Endothelial cell of umbilical vein (primary cell): ENCODE results near the gene PKNOX2. TPM values are rescaled to one million over a fixed set of nuclear protein-coding genes. Genes with fewer than 3 reads are reported as not detected.

Experiments used
- BruUV-seq: library from RNA; stranded (reverse); fragments of 400-500 nt; replicated peaks from 2 replicates; lab custom pipeline; 2021; lab: Mats Ljungman, UMichigan
- CTCF ChIA-PET: fragments of 300-600, 350-600 bp; sonication (Branson Sonifier 250); formaldehyde crosslinking; loops from one replicate; lab custom pipeline; 2021; ENCODE audit warnings: antibody characterized with exemption, inconsistent platforms; lab: Charles Lee
- POLR2A ChIA-PET: fragments of 300-600, 350-600 bp; sonication (Branson Sonifier 250); formaldehyde crosslinking; loops from one replicate; lab custom pipeline; 2021; ENCODE audit warnings: antibody characterized with exemption, inconsistent platforms; lab: Charles Lee
- DNase-seq: peaks from one replicate; pipeline ENCODE4 v3.0.0-alpha.2; 2011; ENCODE audit warnings: low read depth, low spot score
- FAIRE-seq: peaks from 2 replicates; lab custom pipeline; 2011; peaks lifted over from hg19 to GRCh38; lab: Jason Lieb, UNC
- H2AFZ ChIP-seq: 2 replicates; pipeline ENCODE4 v1.6.0; 2012; ENCODE audit warnings: low read depth, low read length, control low read depth, inconsistent platforms
- H3K27ac ChIP-seq: 2 replicates; pipeline ENCODE4 v1.5.1; 2011; ENCODE audit warnings: low read depth, mild to moderate bottlenecking, control low read depth, low read length, moderate library complexity; ENCODE audit not compliant: insufficient read depth
- H3K27me3 ChIP-seq, 2 experiments: 2 replicates each; pipeline versions ENCODE4 v1.6.0 to v1.6.1; 2011; ENCODE audit warnings: low read length in 2 of 2, mixed read lengths in 1 of 2; ENCODE audit not compliant: control insufficient read depth in 2 of 2, insufficient read depth in 2 of 2
- H3K36me3 ChIP-seq, 2 experiments: 2 replicates in 1 of 2; 3 replicates in 1 of 2; pipeline ENCODE4 v1.5.1; 2011; ENCODE audit warnings: low read length in 2 of 2, mild to moderate bottlenecking in 1 of 2, moderate library complexity in 1 of 2; ENCODE audit not compliant: control insufficient read depth in 2 of 2, insufficient read depth in 2 of 2; ENCODE audit errors: extremely low read depth in 1 of 2
- H3K4me1 ChIP-seq: 3 replicates; pipeline ENCODE4 v1.5.1; 2011; ENCODE audit warnings: mild to moderate bottlenecking, low read length; ENCODE audit not compliant: control insufficient read depth, insufficient read depth; ENCODE audit errors: extremely low read depth
- H3K4me2 ChIP-seq: 2 replicates; pipeline ENCODE4 v1.6.1; 2011; ENCODE audit warnings: low read length, control low read depth, mixed read lengths; ENCODE audit not compliant: insufficient read depth
- H3K4me3 ChIP-seq, 3 experiments: fragments of 200-600 bp in 1 of 3; sonication (generic), shearing (Covaris generic) in 1 of 3; replicated peaks in 1 of 3; 2 replicates each; pipeline ENCODE4 v1.5.1; 2011 to 2016; ENCODE audit warnings: control low read depth in 3 of 3, low read length in 3 of 3, mild to moderate bottlenecking in 2 of 3, inconsistent platforms in 1 of 3, low read depth in 1 of 3, moderate library complexity in 1 of 3; ENCODE audit not compliant: insufficient read depth in 1 of 3
- H3K79me2 ChIP-seq: 2 replicates; pipeline ENCODE4 v1.6.0; 2012; ENCODE audit warnings: low read length, inconsistent platforms; ENCODE audit not compliant: control insufficient read depth, insufficient read depth
- H3K9ac ChIP-seq: replicated peaks from 2 replicates; pipeline ENCODE3; 2011; ENCODE audit warnings: low read length, control low read depth; ENCODE audit not compliant: insufficient read depth; ENCODE audit errors: extremely low read depth
- H3K9me1 ChIP-seq: replicated peaks from 3 replicates; pipeline ENCODE4 v1.6.0; 2011; ENCODE audit warnings: mild to moderate bottlenecking, low read length; ENCODE audit not compliant: control insufficient read depth, insufficient read depth; ENCODE audit errors: extremely low read depth
- H3K9me3 ChIP-seq: replicated peaks from 2 replicates; pipeline ENCODE4 v1.5.1; 2012; ENCODE audit warnings: low read length, inconsistent platforms; ENCODE audit not compliant: control insufficient read depth, insufficient read depth
- H4K20me1 ChIP-seq: replicated peaks from 2 replicates; pipeline ENCODE3; 2011; ENCODE audit warnings: mild to moderate bottlenecking, low read length; ENCODE audit not compliant: control insufficient read depth, insufficient read depth; ENCODE audit errors: extremely low read depth
- CTCF ChIP-seq, 2 donors: IDR thresholded peaks; 1 replicate in 1 of 2; 2 replicates in 1 of 2; pipeline ENCODE4 v1.5.1; 2011; ENCODE audit warnings: low read length in 2 of 2, mild to moderate bottlenecking in 2 of 2, moderate library complexity in 2 of 2, control low read depth in 1 of 2, inconsistent platforms in 1 of 2, low read depth in 1 of 2; ENCODE audit not compliant: insufficient read depth in 1 of 2; ENCODE audit errors: extremely low read depth in 1 of 2
- EZH2 ChIP-seq: IDR thresholded peaks from 2 replicates; pipeline ENCODE4 v1.6.1; 2012; ENCODE audit warnings: borderline replicate concordance, low read depth, mild to moderate bottlenecking, moderate library complexity, low read length, inconsistent platforms; ENCODE audit not compliant: severe bottlenecking
- FOS ChIP-seq: IDR thresholded peaks from 2 replicates; pipeline ENCODE4 v1.6.1; 2011; ENCODE audit warnings: mild to moderate bottlenecking, low read length, moderate library complexity, borderline replicate concordance; ENCODE audit not compliant: insufficient read depth
- GATA2 ChIP-seq: IDR thresholded peaks from 2 replicates; pipeline ENCODE4 v1.7.0; 2011; ENCODE audit warnings: low read depth, mild to moderate bottlenecking, moderate library complexity, mixed read lengths, low read length; ENCODE audit not compliant: insufficient read length, insufficient read depth
- JUN ChIP-seq: IDR thresholded peaks from 2 replicates; pipeline ENCODE4 v1.6.1; 2011; ENCODE audit warnings: borderline replicate concordance, low read depth; ENCODE audit not compliant: insufficient read length, insufficient read depth
- MYC ChIP-seq: IDR thresholded peaks from one replicate; pipeline ENCODE4 v1.6.1; 2011; ENCODE audit warnings: mild to moderate bottlenecking, low read depth, low read length
- POLR2A ChIP-seq: IDR thresholded peaks from 2 replicates; pipeline ENCODE4 v1.6.1; 2012; ENCODE audit warnings: low read depth, mild to moderate bottlenecking, control low read depth, low read length
- POLR2AphosphoS5 ChIP-seq: IDR thresholded peaks from 2 replicates; pipeline ENCODE4 v1.6.1; 2012; ENCODE audit warnings: low read depth, mild to moderate bottlenecking, control low read depth, low read length, moderate library complexity; ENCODE audit not compliant: insufficient read depth
- dilution Hi-C: fragments of 300-500 bp; cut with MboI; formaldehyde crosslinking; loops from one replicate; pipeline ENCODE4 v1.15.0; 2019; ENCODE audit warnings: low sequenced_read_pairs; ENCODE audit not compliant: extremely low pct_ligation_motif_present
- intact Hi-C: fragments of 100-400 bp; cut with micrococcal nuclease; formaldehyde crosslinking; loops from one replicate; pipeline ENCODE4 v1.10.0; 2022
- polyA plus RNA-seq, 4 experiments: library from polyadenylated mRNA; depleted of rRNA in 3 of 4; stranded (reverse) in 3 of 4; unstranded in 1 of 4; fragments of >200 nt; gene quantifications; 2 replicates each; pipeline versions ENCODE4 v1.2.1 to v1.2.3, GENCODE V29; 2011 to 2012; ENCODE audit warnings: missing spikeins in 1 of 4
- total RNA-seq: library from RNA; stranded (reverse); gene quantifications from 2 replicates; pipeline ENCODE4 v1.2.3, GENCODE V29; 2021
- TF ChIP-seq, protein P1 (sequence below): IDR thresholded peaks from 2 replicates; pipeline ENCODE4 v1.6.1; 2011; ENCODE audit not compliant: insufficient read depth, insufficient read length

The PKNOX2 gene
- total and polyA plus RNA-seq, 2 donors (not counting 3 experiments of a cell fraction or from before 2014, with no cell fraction given): 0.11 to 0.91 TPM

DNA sequence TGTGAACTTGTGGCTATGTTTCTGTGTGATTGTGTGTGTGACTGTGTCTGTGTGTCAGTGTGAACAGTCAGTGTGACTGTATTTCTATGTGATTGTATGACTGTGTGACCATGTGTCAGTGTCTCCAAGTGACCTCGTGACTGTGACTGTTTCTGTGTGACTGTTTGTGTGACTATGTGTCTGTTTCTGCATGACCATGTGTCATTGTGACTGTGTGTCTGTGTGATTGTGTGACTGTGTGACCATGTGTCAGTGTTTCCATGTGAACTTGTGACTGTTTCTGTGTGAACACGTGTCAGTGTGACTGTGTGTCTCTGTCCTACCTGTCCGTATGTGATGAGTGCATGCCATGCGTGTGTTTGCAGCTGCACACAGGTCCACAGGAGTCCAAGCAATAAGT lies 8.8 kb upstream of the PKNOX2 start:
- Histone ChIP-seq H3K9me1 (no peaks in the 10 kb centered on the region), H4K20me1 (no peaks in the 10 kb centered on the region), H3K9me3 (no peaks in the 10 kb centered on the region), H3K27ac (no peak overlapping the region), H3K27me3 (peaks cover 0 to 9% of the 10 kb centered on the region in 2 experiments), H3K9ac (no peak overlapping the region), H3K79me2 (no peaks in the 10 kb centered on the region), H3K36me3 (no peaks in the 10 kb centered on the region), H3K4me2 (no peak overlapping the region), H2AFZ (no peak overlapping the region), H3K4me1 (no peaks in the 10 kb centered on the region), H3K4me3 (no peak overlapping the region)
- no peak for FAIRE-seq
- intact Hi-C loops: no loop called here
- POLR2A ChIA-PET: no interaction called here
- dilution Hi-C loops: no loop called here
- TF ChIP-seq FOS: no peak
- TF ChIP-seq EZH2: no peak
- no peak for TF ChIP-seq MYC
- TF ChIP-seq, protein P1, sequence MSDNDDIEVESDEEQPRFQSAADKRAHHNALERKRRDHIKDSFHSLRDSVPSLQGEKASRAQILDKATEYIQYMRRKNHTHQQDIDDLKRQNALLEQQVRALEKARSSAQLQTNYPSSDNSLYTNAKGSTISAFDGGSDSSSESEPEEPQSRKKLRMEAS: no peak
- no peak for TF ChIP-seq JUN
- TF ChIP-seq POLR2AphosphoS5: no peak
- no peak for TF ChIP-seq CTCF (IDR thresholded peaks at IDR 0.05; ENCODE audit: extremely low read depth in 1 of 2, insufficient read depth in 1 of 2, low read depth in 1 of 2, low read length in 2 of 2)
- no peak for TF ChIP-seq POLR2A
- TF ChIP-seq GATA2: no peak
- BruUV-seq: no TSS peak
- no peak for DNase-seq
- CTCF ChIA-PET: no interaction called here
